Astrocyte (in vitro differentiated cells and primary cell): ENCODE data around the gene MAJIN. TPM values are rescaled to one million over a fixed set of nuclear protein-coding genes. Genes with fewer than 3 reads are reported as not detected.

Experiments used
- DNase-seq: peaks from one replicate; pipeline ENCODE4 v3.0.0-alpha.2; 2010; ENCODE audit warnings: low read depth
- FAIRE-seq: peaks from 2 replicates; lab custom pipeline; 2011; peaks lifted over from hg19 to GRCh38; lab: Jason Lieb, UNC
- H2AFZ ChIP-seq: 2 replicates; pipeline ENCODE4 v1.6.0; 2012; ENCODE audit warnings: low read depth, low read length, inconsistent platforms
- H3K27ac ChIP-seq: 2 replicates; pipeline ENCODE4 v1.5.1; 2011; ENCODE audit warnings: low read depth, low read length, inconsistent platforms
- H3K27me3 ChIP-seq: 2 replicates; pipeline ENCODE4 v1.6.0; 2011; ENCODE audit warnings: low read length, inconsistent platforms; ENCODE audit not compliant: insufficient read depth
- H3K36me3 ChIP-seq: 2 replicates; pipeline ENCODE4 v1.5.1; 2011; ENCODE audit warnings: low read length, inconsistent platforms; ENCODE audit not compliant: insufficient read depth
- H3K4me1 ChIP-seq: 2 replicates; pipeline ENCODE4 v1.5.1; 2011; ENCODE audit warnings: low read length, inconsistent platforms; ENCODE audit not compliant: insufficient read depth
- H3K4me2 ChIP-seq: 2 replicates; pipeline ENCODE4 v1.6.0; 2012; ENCODE audit warnings: low read length, inconsistent platforms
- H3K4me3 ChIP-seq: 2 replicates; pipeline ENCODE4 v1.5.1; 2011; ENCODE audit warnings: low read depth, mild to moderate bottlenecking, low read length, inconsistent platforms; ENCODE audit not compliant: insufficient read depth
- H3K79me2 ChIP-seq: 2 replicates; pipeline ENCODE4 v1.6.0; 2012; ENCODE audit warnings: mild to moderate bottlenecking, low read length, inconsistent platforms; ENCODE audit not compliant: insufficient read depth
- H3K9ac ChIP-seq: 2 replicates; pipeline ENCODE4 v1.6.0; 2012; ENCODE audit warnings: mild to moderate bottlenecking, low read length, inconsistent platforms
- H3K9me3 ChIP-seq: 2 replicates; pipeline ENCODE4 v1.5.1; 2012; ENCODE audit warnings: low read depth, mild to moderate bottlenecking, low read length, inconsistent platforms; ENCODE audit not compliant: insufficient read depth
- H4K20me1 ChIP-seq: 2 replicates; pipeline ENCODE4 v1.6.0; 2012; ENCODE audit warnings: low read length, inconsistent platforms; ENCODE audit not compliant: insufficient read depth
- H3K27ac Mint-ChIP-seq: one replicate; pipeline ENCODE4 v1.8.0; 2021; ENCODE audit warnings: mild to moderate bottlenecking, mixed read lengths; ENCODE audit not compliant: unreplicated experiment
- H3K27me3 Mint-ChIP-seq: one replicate; pipeline ENCODE4 v1.8.0; 2021; ENCODE audit warnings: low read depth, mixed read lengths; ENCODE audit not compliant: unreplicated experiment
- H3K36me3 Mint-ChIP-seq: one replicate; pipeline ENCODE4 v1.8.0; 2021; ENCODE audit warnings: low read depth, mixed read lengths; ENCODE audit not compliant: unreplicated experiment
- H3K4me1 Mint-ChIP-seq: one replicate; pipeline ENCODE4 v1.8.0; 2021; ENCODE audit warnings: low read depth, mixed read lengths; ENCODE audit not compliant: unreplicated experiment
- H3K4me3 Mint-ChIP-seq: one replicate; pipeline ENCODE4 v1.8.0; 2021; ENCODE audit warnings: mild to moderate bottlenecking, moderate library complexity, mixed read lengths; ENCODE audit not compliant: unreplicated experiment
- H3K9me3 Mint-ChIP-seq: one replicate; pipeline ENCODE4 v1.8.0; 2021; ENCODE audit warnings: mild to moderate bottlenecking, mixed read lengths; ENCODE audit not compliant: unreplicated experiment
- EZH2 ChIP-seq: IDR thresholded peaks from 2 replicates; pipeline ENCODE4 v1.6.1; 2012; ENCODE audit warnings: mild to moderate bottlenecking, low read length, inconsistent platforms; ENCODE audit not compliant: insufficient read depth
- total RNA-seq: library from RNA; stranded (reverse); gene quantifications from 2 replicates; pipeline ENCODE4 v1.2.1, GENCODE V29; 2021
- TF ChIP-seq, protein P1 (sequence below): IDR thresholded peaks from 2 replicates; pipeline ENCODE4 v1.5.1; 2011; ENCODE audit warnings: low read depth, mild to moderate bottlenecking, inconsistent platforms, low read length, moderate library complexity; ENCODE audit not compliant: insufficient read depth

MAJIN gene
- total RNA-seq, 1 donor from 2014 or later: not detected

- H3K27me3 ChIP-seq: no peaks in the 10 kb centered on the region
- peak within 1 kb of the TSS; percentile 94 for H2AFZ ChIP-seq
- peaks cover 10% of the 10 kb centered on the region for H3K4me1 ChIP-seq
- H3K27ac ChIP-seq: peak within 1 kb of the TSS; percentile 98
- peak within 1 kb of the TSS; percentile 80 for H3K4me3 ChIP-seq
- peaks cover 6% of the 10 kb centered on the region for H3K4me1 Mint-ChIP-seq
- peak within 1 kb of the TSS; percentile 98 for H3K4me2 ChIP-seq
- H3K4me3 Mint-ChIP-seq: peak within 1 kb of the TSS; percentile 87
- H3K79me2 ChIP-seq: peaks cover 19% of the 10 kb centered on the region
- peak within 1 kb of the TSS; percentile 84 for H3K27ac Mint-ChIP-seq
- peaks cover 5% of the 10 kb centered on the region for H3K36me3 Mint-ChIP-seq
- H3K9me3 Mint-ChIP-seq: no peaks in the 10 kb centered on the region
- H3K27me3 Mint-ChIP-seq: no peaks in the 10 kb centered on the region
- TF ChIP-seq, protein P1, sequence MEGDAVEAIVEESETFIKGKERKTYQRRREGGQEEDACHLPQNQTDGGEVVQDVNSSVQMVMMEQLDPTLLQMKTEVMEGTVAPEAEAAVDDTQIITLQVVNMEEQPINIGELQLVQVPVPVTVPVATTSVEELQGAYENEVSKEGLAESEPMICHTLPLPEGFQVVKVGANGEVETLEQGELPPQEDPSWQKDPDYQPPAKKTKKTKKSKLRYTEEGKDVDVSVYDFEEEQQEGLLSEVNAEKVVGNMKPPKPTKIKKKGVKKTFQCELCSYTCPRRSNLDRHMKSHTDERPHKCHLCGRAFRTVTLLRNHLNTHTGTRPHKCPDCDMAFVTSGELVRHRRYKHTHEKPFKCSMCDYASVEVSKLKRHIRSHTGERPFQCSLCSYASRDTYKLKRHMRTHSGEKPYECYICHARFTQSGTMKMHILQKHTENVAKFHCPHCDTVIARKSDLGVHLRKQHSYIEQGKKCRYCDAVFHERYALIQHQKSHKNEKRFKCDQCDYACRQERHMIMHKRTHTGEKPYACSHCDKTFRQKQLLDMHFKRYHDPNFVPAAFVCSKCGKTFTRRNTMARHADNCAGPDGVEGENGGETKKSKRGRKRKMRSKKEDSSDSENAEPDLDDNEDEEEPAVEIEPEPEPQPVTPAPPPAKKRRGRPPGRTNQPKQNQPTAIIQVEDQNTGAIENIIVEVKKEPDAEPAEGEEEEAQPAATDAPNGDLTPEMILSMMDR: peak; percentile 38
- no peak for TF ChIP-seq EZH2
- FAIRE-seq (no peak), DNase-seq (peak; percentile 79)
- no peaks in the 10 kb centered on the region for H3K9me3 ChIP-seq
- H4K20me1 ChIP-seq: no peaks in the 10 kb centered on the region
- peak within 1 kb of the TSS; percentile 96 for H3K9ac ChIP-seq
- H3K36me3 ChIP-seq: no peaks in the 10 kb centered on the region
Measured at GRCh38 chr11:65013888-65014725, 42.2 kb upstream of the MAJIN start, which contains the start of gene ARL2. Gene ARL2, plus strand, starts transcription at chr11:65014160. Its CDS starts 48 bp downstream, at chr11:65014208.

DNA sequence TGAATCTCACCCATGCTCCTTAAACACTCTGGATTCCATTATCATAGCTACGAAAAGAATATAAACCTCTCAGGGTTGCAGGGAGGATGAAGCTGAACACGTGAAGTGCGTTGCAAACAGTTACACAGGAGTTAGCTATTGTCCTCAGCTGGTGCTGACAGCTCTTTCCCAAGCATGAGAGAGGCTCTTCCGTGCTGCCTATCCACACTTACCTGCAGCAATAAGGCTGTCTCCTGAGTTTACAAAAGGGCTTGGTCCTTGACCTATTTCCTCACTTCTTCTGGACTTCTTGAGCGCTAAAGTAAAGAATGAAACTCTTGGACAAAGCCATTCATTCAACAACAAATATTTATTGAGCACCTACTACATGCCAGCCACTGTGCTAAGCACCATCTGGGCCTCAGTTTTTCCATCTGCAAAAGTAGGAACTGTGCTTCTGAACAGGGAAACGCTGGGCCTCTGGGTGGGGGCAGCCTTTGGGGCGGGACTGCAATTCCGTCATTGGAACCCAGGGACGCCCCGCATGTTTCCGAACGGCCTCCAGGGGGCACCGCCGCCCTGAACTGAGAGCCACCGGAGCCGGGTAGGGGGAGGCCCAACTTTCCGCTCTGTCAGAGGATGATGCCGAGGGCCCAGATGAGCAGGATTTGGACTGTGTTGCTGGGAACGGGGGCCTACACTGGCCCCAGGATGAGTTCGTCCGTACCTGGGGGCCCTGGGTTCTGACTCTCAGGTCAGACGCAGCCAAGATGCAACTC lies 41.4 kb upstream of the MAJIN start:
- FAIRE-seq: no peak
- Histone ChIP-seq H3K4me2 (peak overlapping the region; percentile 98), H3K4me3 (peak overlapping the region; percentile 80), H3K36me3 (no peaks in the 10 kb centered on the region), H3K27me3 (no peaks in the 10 kb centered on the region), H2AFZ (peak overlapping the region; percentile 94), H3K4me1 (peaks cover 10% of the 10 kb centered on the region), H4K20me1 (no peaks in the 10 kb centered on the region), H3K27ac (peak overlapping the region; percentile 98), H3K79me2 (peaks cover 19% of the 10 kb centered on the region), H3K9me3 (no peaks in the 10 kb centered on the region), H3K9ac (peak overlapping the region; percentile 96)
- Mint-ChIP-seq H3K27ac (peak overlapping the region; percentile 84), H3K36me3 (peaks cover 5% of the 10 kb centered on the region), H3K4me1 (peaks cover 6% of the 10 kb centered on the region), H3K27me3 (no peaks in the 10 kb centered on the region), H3K4me3 (peak overlapping the region; percentile 87), H3K9me3 (no peaks in the 10 kb centered on the region)
- peak; percentile 67 for DNase-seq
- TF ChIP-seq, protein P1: peak; percentile 47
- no peak for TF ChIP-seq EZH2
